Activated CD8-positive, alpha-beta T cell treated with anti-CD3 and anti-CD28 coated beads for 36 hours (primary cell): ENCODE measurements around the gene FAM98A. TPM values are rescaled to one million over a fixed set of nuclear protein-coding genes. Genes with fewer than 3 reads are reported as not detected.

Experiments
- ATAC-seq: fragments of 200-7000 bp; cut with Tn5 transposase; one replicate; pipeline ENCODE4 v1.10.0; 2021; ENCODE audit warnings: mild to moderate bottlenecking, moderate library complexity
- CTCF ChIA-PET: fragments of 350-600 bp; sonication (Branson Sonifier 250); formaldehyde crosslinking; loops from one replicate; lab custom pipeline; 2021; ENCODE audit warnings: antibody characterized with exemption; lab: Charles Lee
- POLR2A ChIA-PET: fragments of 350-600 bp; sonication (Branson Sonifier 250); formaldehyde crosslinking; loops from one replicate; lab custom pipeline; 2021; ENCODE audit warnings: antibody characterized with exemption; lab: Charles Lee
- DNase-seq: peaks from one replicate; pipeline ENCODE4 v3.0.0-alpha.2; 2020
- H3K27ac Mint-ChIP-seq: one replicate; pipeline ENCODE4 v1.8.0; 2021; ENCODE audit warnings: mild to moderate bottlenecking, mixed read lengths
- H3K27me3 Mint-ChIP-seq: one replicate; pipeline ENCODE4 v1.8.0; 2021; ENCODE audit warnings: mixed read lengths
- H3K36me3 Mint-ChIP-seq: one replicate; pipeline ENCODE4 v1.8.0; 2021; ENCODE audit warnings: low read depth, mixed read lengths
- H3K4me1 Mint-ChIP-seq: one replicate; pipeline ENCODE4 v1.8.0; 2021; ENCODE audit warnings: low read depth, mixed read lengths
- H3K4me3 Mint-ChIP-seq: one replicate; pipeline ENCODE4 v1.8.0; 2021; ENCODE audit warnings: mild to moderate bottlenecking, moderate library complexity, mixed read lengths
- H3K9me3 Mint-ChIP-seq: one replicate; pipeline ENCODE4 v1.8.0; 2021; ENCODE audit warnings: mixed read lengths
- CTCF ChIP-seq: fragments of 200-600 bp; IDR thresholded peaks from one replicate; pipeline ENCODE4 v1.8.0; 2022; ENCODE audit warnings: antibody characterized with exemption, mild to moderate bottlenecking
- intact Hi-C: fragments of 100-400 bp; cut with micrococcal nuclease; formaldehyde crosslinking; loops from one replicate; pipeline ENCODE4 v1.10.0; 2022
- total RNA-seq, 2 experiments: library from RNA; stranded (reverse); gene quantifications; one replicate each; pipeline ENCODE4 v1.2.3, GENCODE V29; 2021

The FAM98A gene
- total RNA-seq, 2 experiments from 2014 or later: 52.3 to 63.0 TPM

GRCh38 chr2:33606622-33607021, 7.5 kb upstream of the FAM98A start:
- ChIA-PET POLR2A (no interaction called here), CTCF (no interaction called here)
- H3K27me3 Mint-ChIP-seq: no peaks in the 10 kb centered on the region
- no peaks in the 10 kb centered on the region for H3K9me3 Mint-ChIP-seq
- DNase-seq: no peak
- no peak overlapping the region for H3K4me3 Mint-ChIP-seq
- H3K4me1 Mint-ChIP-seq: no peaks in the 10 kb centered on the region
- H3K27ac Mint-ChIP-seq: no peak overlapping the region
- TF ChIP-seq CTCF: no peak
- intact Hi-C loops: no loop called here
- no peak for ATAC-seq
- peaks cover 5% of the 10 kb centered on the region for H3K36me3 Mint-ChIP-seq

- TF ChIP-seq CTCF: no peak
- Mint-ChIP-seq H3K27me3 (no peaks in the 10 kb centered on the region), H3K27ac (no peak overlapping the region), H3K4me3 (no peak overlapping the region), H3K36me3 (peaks cover 2% of the 10 kb centered on the region), H3K4me1 (no peaks in the 10 kb centered on the region), H3K9me3 (no peaks in the 10 kb centered on the region)
- intact Hi-C loops: no loop called here
- no peak for DNase-seq
- ATAC-seq: no peak
- ChIA-PET POLR2A (no interaction called here), CTCF (no interaction called here)
Observed at GRCh38 chr2:33606100-33606499, 7.0 kb upstream of the FAM98A start.

- ATAC-seq (no peak), DNase-seq (no peak)
- TF ChIP-seq CTCF: no peak
- no peak overlapping the region for H3K4me3 Mint-ChIP-seq
- H3K36me3 Mint-ChIP-seq: peaks cover 1% of the 10 kb centered on the region
- peaks cover 4% of the 10 kb centered on the region for H3K4me1 Mint-ChIP-seq
- ChIA-PET CTCF (interaction anchor here (1.2 kb wide), 1 partner anchor 22 kb away, joined by 4 read pairs; no protein-coding TSS in a partner anchor), POLR2A (no interaction called here)
- no peak overlapping the region for H3K27ac Mint-ChIP-seq
- no peaks in the 10 kb centered on the region for H3K9me3 Mint-ChIP-seq
- intact Hi-C loops: no loop called here
- H3K27me3 Mint-ChIP-seq: no peaks in the 10 kb centered on the region
Observed at GRCh38 chr2:33605056-33605455, 6.0 kb upstream of the FAM98A start.

- H3K9me3 Mint-ChIP-seq: no peaks in the 10 kb centered on the region
- intact Hi-C loops: no loop called here
- no peak overlapping the region for H3K27ac Mint-ChIP-seq
- no peak for DNase-seq
- no peak for TF ChIP-seq CTCF
- ChIA-PET POLR2A (no interaction called here), CTCF (no interaction called here)
- no peak overlapping the region for H3K4me3 Mint-ChIP-seq
- H3K36me3 Mint-ChIP-seq: peaks cover 1% of the 10 kb centered on the region
- ATAC-seq: no peak
- peaks cover 8% of the 10 kb centered on the region for H3K4me1 Mint-ChIP-seq
- no peaks in the 10 kb centered on the region for H3K27me3 Mint-ChIP-seq
Observed at GRCh38 chr2:33603416-33603815, 4.3 kb upstream of the FAM98A start.

- ATAC-seq (no peak), DNase-seq (no peak)
- intact Hi-C loops: no loop called here
- H3K4me3 Mint-ChIP-seq: no peak overlapping the region
- TF ChIP-seq CTCF: no peak
- peaks cover 1% of the 10 kb centered on the region for H3K36me3 Mint-ChIP-seq
- ChIA-PET CTCF (no interaction called here), POLR2A (interaction anchor here (1.3 kb wide), 1 partner anchor 127 kb away, joined by 3 read pairs; no protein-coding TSS in a partner anchor)
- H3K27me3 Mint-ChIP-seq: no peaks in the 10 kb centered on the region
- no peaks in the 10 kb centered on the region for H3K9me3 Mint-ChIP-seq
- no peak overlapping the region for H3K27ac Mint-ChIP-seq
- peaks cover 13% of the 10 kb centered on the region for H3K4me1 Mint-ChIP-seq
Observed at GRCh38 chr2:33602201-33602830, 3.2 kb upstream of the FAM98A start.
